LNCaP clone FGC (cell line): ENCODE results near the gene ZHX3.

Experiments used
- DNase-seq: peaks from one replicate; pipeline ENCODE4 v3.0.0-alpha.2; 2011; ENCODE audit warnings: low read depth
- H3K4me3 ChIP-seq: 2 replicates; pipeline ENCODE4 v1.5.1; 2011; ENCODE audit warnings: mild to moderate bottlenecking, low read depth, low read length, control low read depth
- TF ChIP-seq, protein P1 (sequence below): IDR thresholded peaks from 2 replicates; pipeline ENCODE4 v1.5.1; 2012; ENCODE audit warnings: mild to moderate bottlenecking; ENCODE audit not compliant: control insufficient read depth, insufficient read depth; ENCODE audit errors: extremely low read depth

The ZHX3 gene

DNA sequence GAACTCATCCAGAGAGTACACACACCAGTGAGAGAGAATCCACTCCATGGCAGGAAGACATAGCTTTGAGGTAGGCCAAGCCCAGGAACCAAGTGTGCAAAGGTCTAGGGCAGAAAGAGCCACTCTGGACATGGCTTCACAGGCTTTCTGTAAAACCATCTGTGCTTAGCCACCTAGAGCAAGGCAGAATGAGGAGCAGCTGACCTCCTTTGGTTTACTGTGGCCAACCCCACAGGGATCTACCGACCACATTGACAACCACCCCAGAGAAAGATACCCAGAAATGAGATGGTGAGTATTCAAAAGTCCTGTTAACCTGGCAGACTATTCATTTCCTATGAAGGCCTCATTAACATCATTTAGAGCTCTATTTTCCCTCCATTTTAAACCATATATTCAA lies 10.5 kb downstream of the ZHX3 start:
- TF ChIP-seq, protein P1, sequence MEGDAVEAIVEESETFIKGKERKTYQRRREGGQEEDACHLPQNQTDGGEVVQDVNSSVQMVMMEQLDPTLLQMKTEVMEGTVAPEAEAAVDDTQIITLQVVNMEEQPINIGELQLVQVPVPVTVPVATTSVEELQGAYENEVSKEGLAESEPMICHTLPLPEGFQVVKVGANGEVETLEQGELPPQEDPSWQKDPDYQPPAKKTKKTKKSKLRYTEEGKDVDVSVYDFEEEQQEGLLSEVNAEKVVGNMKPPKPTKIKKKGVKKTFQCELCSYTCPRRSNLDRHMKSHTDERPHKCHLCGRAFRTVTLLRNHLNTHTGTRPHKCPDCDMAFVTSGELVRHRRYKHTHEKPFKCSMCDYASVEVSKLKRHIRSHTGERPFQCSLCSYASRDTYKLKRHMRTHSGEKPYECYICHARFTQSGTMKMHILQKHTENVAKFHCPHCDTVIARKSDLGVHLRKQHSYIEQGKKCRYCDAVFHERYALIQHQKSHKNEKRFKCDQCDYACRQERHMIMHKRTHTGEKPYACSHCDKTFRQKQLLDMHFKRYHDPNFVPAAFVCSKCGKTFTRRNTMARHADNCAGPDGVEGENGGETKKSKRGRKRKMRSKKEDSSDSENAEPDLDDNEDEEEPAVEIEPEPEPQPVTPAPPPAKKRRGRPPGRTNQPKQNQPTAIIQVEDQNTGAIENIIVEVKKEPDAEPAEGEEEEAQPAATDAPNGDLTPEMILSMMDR: no peak
- no peak for DNase-seq
- no peak overlapping the region for H3K4me3 ChIP-seq

- DNase-seq: no peak
- TF ChIP-seq, protein P1: no peak
- no peak overlapping the region for H3K4me3 ChIP-seq
Measured at GRCh38 chr20:41306061-41306727, 11.3 kb downstream of the ZHX3 start.

- TF ChIP-seq, protein P1: no peak
- no peak for DNase-seq
Measured at GRCh38 chr20:41304424-41305079, 13.0 kb downstream of the ZHX3 start.

GRCh38 chr20:41304002-41304401 lies 13.5 kb downstream of the ZHX3 start:
- no peak overlapping the region for H3K4me3 ChIP-seq
- DNase-seq: no peak
- TF ChIP-seq, protein P1: no peak

More at GRCh38 chr20:41304424-41305079, 13.0 kb downstream of the ZHX3 start:
- no peak overlapping the region for H3K4me3 ChIP-seq

DNA sequence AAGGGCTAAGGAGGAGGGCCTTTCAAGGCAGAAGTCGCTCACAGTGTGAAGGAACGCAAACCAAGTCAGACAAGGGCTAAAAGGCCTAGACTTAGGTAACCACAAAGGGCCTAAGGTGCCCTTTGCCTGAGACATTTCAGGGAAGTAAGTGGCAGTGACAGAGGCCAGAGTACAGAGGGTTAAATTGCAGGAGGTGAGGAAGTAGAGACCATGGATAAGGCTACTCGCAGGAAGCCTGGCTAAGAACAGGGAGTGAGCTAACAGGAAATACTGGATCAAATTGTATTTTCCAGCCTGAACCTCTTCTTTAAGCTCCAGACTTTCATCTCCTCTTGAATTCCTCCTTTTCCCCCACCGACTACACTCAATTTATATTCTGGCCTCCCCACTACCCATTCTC lies 16.6 kb downstream of the ZHX3 start:
- TF ChIP-seq, protein P1: no peak
- no peak overlapping the region for H3K4me3 ChIP-seq
- no peak for DNase-seq

DNA sequence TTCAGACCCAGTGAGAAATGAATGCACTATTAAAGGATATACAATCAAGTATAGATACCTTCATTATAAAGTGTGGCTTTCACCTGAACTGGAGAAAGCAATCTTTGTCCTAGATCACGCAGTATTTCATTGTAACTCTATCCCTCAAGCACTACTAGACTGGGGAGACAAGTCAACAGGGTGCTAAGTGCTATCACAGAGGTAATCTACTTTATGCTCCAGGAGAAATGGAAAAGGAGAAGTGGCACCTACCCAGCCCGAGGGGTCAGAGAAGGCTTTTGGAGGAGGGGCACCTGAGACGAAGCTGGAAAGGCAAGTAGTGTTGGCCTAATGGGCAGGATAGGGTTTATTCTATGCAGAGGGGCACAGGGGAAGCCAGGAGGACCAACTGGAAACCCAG lies 17.1 kb downstream of the ZHX3 start:
- no peak overlapping the region for H3K4me3 ChIP-seq
- TF ChIP-seq, protein P1: no peak
- DNase-seq: no peak
